Esophagus muscularis mucosa (tissue), 4 donors: ENCODE results near the gene MTA3.

Experiments used
- EP300 ChIP-seq: sonication (generic); formaldehyde crosslinking; IDR thresholded peaks from one replicate; pipeline ENCODE4 v1.6.1; 2017; ENCODE audit warnings: antibody characterized with exemption
- POLR2A ChIP-seq: fragments of 450-650 bp; IDR thresholded peaks from one replicate; pipeline ENCODE4 v1.6.1; 2017; ENCODE audit warnings: antibody characterized with exemption, moderate library complexity, mild to moderate bottlenecking, low read depth
- POLR2AphosphoS5 ChIP-seq, 2 donors: sonication (generic); formaldehyde crosslinking; IDR thresholded peaks; one replicate each; pipeline ENCODE4 v1.6.1; 2017; ENCODE audit warnings: antibody characterized with exemption in 2 of 2
- TF ChIP-seq, protein P1 (sequence below), 3 experiments: fragments of 200-600 bp in 2 of 3; fragments of 450-650 bp in 1 of 3; sonication (generic) in 2 of 3; IDR thresholded peaks; one replicate each; pipeline ENCODE4 v1.5.1; 2017 to 2019; ENCODE audit warnings: antibody characterized with exemption in 3 of 3, mild to moderate bottlenecking in 2 of 3, moderate library complexity in 1 of 3

DNA sequence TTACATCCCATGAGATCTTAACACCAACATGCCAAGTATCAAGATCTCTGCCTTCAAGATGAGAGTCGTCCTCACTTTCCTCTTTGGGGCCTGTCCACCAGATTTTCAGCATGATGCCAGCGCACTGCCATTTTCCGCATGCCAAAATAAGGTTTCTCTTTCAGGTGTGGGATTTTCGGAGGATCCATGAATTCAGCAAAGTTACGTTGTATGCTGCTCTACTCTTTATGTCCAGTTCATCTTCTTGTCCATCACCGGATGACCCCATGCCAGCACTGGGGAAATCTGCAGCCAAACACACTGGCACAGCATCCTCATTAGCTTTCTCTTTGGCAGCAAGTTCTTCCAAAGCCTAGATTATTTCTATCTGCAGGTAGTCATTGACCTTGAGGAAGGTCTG is 228.8 kb downstream of the MTA3 start:
- TF ChIP-seq, protein P1, sequence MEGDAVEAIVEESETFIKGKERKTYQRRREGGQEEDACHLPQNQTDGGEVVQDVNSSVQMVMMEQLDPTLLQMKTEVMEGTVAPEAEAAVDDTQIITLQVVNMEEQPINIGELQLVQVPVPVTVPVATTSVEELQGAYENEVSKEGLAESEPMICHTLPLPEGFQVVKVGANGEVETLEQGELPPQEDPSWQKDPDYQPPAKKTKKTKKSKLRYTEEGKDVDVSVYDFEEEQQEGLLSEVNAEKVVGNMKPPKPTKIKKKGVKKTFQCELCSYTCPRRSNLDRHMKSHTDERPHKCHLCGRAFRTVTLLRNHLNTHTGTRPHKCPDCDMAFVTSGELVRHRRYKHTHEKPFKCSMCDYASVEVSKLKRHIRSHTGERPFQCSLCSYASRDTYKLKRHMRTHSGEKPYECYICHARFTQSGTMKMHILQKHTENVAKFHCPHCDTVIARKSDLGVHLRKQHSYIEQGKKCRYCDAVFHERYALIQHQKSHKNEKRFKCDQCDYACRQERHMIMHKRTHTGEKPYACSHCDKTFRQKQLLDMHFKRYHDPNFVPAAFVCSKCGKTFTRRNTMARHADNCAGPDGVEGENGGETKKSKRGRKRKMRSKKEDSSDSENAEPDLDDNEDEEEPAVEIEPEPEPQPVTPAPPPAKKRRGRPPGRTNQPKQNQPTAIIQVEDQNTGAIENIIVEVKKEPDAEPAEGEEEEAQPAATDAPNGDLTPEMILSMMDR (IDR thresholded peaks at IDR 0.05) = no peak
- TF ChIP-seq POLR2A (no peak), POLR2AphosphoS5 (IDR thresholded peaks at IDR 0.05) (no peak), EP300 (no peak)
